Measurements from ENCODE around the gene CFL1.
A peak's percentile ranks its signal among the peaks of the same experiment; 100 is the strongest.

Gene CFL1

DNA sequence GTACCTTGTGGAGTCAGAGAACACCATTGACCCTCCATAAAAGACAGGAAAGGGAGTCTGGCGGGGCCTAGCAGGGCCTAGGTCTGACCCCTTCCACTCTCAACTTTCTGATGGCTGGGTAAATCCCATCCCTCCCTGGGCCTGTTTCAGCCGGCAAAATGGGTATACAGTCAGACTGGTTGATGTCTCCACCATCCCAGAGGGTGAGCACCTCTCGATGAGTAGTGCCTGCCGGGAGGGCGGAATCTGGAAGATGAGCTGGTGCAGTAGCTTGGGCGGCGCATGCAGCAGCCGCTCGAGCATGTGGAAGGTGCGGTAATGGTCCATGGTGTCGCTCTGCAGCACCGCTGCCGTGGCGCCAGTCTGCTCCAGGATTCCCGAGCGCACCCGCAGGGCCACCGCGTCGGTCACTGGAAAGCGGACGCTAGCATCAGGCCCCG is 29.8 kb upstream of the CFL1 start:
- peak overlapping the region; percentile 81 for H3K4me3 ChIP-seq (ENCODE audit: low read depth, low read length)
- TF ChIP-seq, protein P1, sequence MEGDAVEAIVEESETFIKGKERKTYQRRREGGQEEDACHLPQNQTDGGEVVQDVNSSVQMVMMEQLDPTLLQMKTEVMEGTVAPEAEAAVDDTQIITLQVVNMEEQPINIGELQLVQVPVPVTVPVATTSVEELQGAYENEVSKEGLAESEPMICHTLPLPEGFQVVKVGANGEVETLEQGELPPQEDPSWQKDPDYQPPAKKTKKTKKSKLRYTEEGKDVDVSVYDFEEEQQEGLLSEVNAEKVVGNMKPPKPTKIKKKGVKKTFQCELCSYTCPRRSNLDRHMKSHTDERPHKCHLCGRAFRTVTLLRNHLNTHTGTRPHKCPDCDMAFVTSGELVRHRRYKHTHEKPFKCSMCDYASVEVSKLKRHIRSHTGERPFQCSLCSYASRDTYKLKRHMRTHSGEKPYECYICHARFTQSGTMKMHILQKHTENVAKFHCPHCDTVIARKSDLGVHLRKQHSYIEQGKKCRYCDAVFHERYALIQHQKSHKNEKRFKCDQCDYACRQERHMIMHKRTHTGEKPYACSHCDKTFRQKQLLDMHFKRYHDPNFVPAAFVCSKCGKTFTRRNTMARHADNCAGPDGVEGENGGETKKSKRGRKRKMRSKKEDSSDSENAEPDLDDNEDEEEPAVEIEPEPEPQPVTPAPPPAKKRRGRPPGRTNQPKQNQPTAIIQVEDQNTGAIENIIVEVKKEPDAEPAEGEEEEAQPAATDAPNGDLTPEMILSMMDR (IDR thresholded peaks at IDR 0.05; ENCODE audit: low read depth, low read length, missing control alignments): no peak
- no peak for DNase-seq (ENCODE audit: low read depth)
- in situ Hi-C loops (cut with HindIII; ENCODE audit: low sequenced_read_pairs): no loop called here

DNA sequence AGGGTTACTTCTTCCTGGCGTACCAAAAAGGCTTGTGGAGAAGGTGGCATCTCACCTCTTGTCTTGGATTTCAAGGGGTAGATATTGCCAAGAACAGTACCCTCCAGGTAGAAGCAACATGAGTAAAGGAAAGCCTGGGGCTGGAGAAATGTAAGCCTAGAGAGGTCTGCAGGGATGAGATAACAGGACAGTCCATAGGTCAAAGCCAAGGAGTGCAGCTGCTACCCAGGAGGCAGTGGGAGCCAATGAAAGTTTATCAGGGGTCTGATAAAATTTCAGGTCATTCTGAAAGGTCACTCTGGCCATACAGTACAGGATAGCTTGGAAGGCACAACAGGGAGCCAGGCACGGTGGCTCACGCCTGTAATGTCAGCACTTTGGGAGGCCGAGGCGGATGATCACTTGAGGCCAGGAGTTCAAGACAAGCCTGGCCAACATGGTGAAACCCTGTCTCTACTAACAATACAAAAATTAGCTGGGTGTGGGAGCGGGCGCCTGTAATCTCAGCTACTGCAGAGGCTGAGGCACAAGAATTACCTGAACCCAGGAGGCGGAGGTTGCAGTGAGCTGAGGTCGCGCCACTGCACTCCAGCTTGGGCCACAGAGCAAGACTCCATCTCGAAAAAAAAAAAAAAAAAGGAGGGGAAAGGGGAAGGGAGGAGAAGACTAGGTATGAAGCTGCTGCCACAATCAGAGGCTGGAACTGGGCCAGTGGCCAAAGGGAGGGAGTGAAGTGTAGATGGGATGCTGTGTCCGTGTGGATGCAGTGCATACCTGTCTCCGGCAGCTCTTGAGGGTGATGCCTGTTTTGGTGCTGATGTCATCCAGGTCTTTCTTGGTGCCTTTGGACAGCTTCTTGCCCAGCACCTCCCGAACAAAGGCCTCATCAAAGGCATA is 29.1 kb upstream of the CFL1 start:
- peak overlapping the region; percentile 81 for H3K4me3 ChIP-seq (ENCODE audit: low read depth, low read length)
- in situ Hi-C loops (cut with HindIII; ENCODE audit: low sequenced_read_pairs): no loop called here
- DNase-seq (ENCODE audit: low read depth): no peak
- TF ChIP-seq, protein P1 (IDR thresholded peaks at IDR 0.05; ENCODE audit: low read depth, low read length, missing control alignments): no peak

DNA sequence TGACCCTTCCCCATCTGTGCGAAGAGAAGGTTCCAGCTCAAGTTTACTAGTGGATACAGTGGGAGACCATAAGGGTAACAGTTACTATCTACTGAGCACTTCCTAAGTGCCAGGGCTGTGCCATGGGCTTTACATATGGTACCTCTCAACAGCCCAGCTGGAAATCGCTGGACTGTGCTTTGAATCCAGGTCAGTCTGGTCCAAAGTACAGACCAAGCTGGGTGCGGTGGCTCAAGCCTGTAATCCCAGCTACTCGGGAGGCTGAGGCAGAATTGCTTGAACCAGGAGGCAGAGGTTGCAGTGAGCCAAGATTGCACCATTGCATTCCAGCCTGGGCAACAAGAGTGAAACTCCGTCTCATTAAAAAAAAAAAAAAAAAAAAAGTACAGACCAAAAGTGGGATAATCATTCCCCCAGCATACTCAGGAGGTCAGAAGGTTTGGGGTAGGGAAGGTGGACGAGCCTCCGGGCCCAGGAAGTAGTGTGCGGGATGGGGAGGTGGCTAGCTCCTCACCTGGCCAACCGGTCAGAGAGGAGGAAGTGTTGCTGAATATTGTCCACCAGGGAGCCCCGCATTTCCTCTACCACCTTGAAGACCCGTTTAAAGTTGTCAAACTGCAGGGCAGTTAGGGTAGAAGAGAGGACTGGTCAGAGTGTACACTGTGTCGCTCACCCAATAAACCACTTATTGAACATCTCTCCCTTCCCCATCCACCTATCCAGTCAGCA is 28.0 kb upstream of the CFL1 start:
- no peak overlapping the region for H3K4me3 ChIP-seq (ENCODE audit: low read depth, low read length)
- no peak for DNase-seq (ENCODE audit: low read depth)
- in situ Hi-C loops (cut with HindIII; ENCODE audit: low sequenced_read_pairs): no loop called here
- TF ChIP-seq, protein P1 (IDR thresholded peaks at IDR 0.05; ENCODE audit: low read depth, low read length, missing control alignments): no peak

DNA sequence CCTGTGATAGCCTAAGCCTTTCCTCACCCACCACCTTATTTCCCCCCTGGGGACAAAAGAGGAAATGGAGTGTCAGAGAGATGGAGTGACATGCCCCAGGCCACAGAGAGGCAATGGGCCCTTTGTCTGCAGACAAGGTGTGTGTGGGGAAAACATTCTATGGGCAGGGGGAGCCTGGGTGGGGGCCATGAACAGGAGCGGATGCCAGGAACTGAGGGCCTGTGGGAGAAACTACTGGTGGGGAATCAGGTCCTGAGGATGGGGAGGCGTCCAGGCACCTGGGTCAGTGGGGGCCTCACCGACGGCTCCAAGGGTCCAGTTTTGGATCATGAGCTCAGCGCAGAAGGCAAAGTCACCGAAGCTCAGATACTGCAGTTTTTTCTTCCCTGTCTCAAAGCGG is 27.3 kb upstream of the CFL1 start:
- TF ChIP-seq, protein P1 (IDR thresholded peaks at IDR 0.05; ENCODE audit: low read depth, low read length, missing control alignments): no peak
- H3K4me3 ChIP-seq (ENCODE audit: low read depth, low read length): no peak overlapping the region
- no peak for DNase-seq (ENCODE audit: low read depth)
- in situ Hi-C loops (cut with HindIII; ENCODE audit: low sequenced_read_pairs): no loop called here

DNA sequence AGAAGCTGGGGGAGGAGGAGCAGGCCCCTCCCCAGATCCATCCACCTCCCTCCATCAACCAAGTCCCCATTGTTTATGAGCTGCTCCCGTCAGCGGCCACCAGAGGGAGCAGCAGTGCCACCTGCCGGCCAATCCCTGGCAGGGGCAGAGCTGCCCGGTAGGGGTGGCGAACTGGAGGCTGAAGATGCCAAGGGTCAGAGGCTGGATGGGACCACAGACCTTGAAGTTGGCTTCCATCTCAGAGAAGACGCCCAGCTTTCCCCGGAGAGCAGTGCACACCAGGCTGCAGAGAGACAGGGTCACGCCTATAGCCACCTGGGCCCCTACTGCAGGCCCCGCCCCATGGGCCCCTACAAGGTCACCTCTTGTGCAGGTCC is 26.7 kb upstream of the CFL1 start:
- DNase-seq (ENCODE audit: low read depth): no peak
- in situ Hi-C loops (cut with HindIII; ENCODE audit: low sequenced_read_pairs): no loop called here
- TF ChIP-seq, protein P1 (IDR thresholded peaks at IDR 0.05; ENCODE audit: low read depth, low read length, missing control alignments): peak; percentile 99
- H3K4me3 ChIP-seq (ENCODE audit: low read depth, low read length): no peak overlapping the region

DNA sequence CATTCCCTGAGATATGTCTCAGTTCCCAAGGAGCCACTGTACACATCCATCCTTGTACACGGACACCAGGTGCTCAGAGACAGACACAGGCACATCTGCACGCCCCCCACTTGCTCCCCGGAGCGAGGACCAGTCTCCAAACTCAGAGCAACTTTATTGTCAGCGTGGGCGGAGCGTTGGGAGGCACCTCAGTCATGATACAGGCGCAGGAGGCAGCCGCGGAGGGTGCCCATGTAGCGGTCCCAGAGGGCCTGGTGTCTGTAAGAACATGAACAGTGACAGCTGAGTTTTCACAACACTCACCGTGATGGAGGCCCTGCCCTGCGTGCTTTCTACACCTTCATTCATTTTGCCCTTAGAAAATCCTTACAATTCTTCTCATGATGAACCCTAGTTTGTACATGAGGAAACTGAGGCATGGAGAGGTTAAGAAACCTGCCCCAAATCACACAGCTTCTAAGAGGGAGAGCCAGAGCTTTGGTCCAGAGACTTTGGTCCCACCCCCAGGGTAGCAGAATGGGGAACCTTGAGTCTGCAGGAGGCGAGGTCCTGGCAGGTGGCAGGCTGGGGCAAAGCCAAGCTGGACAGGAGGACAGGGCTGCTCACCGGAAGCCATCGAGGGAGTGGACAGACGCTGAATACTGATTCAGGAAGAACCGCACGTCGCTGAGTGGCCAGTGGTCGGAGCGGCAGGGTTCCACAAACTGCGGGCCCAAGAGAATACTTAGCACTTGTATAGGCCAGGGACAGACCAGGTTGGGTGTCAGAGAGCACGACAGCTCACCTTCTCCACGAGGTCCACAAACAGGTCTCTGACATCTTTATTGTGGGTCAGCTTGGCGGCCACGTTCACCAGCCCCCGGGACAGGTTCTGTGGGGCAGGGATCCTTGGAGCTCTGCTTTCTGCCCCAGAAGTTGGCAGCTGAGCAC is 26.1 kb upstream of the CFL1 start:
- TF ChIP-seq, protein P1 (IDR thresholded peaks at IDR 0.05; ENCODE audit: low read depth, low read length, missing control alignments): no peak
- no peak overlapping the region for H3K4me3 ChIP-seq (ENCODE audit: low read depth, low read length)
- DNase-seq (ENCODE audit: low read depth): no peak
- in situ Hi-C loops (cut with HindIII; ENCODE audit: low sequenced_read_pairs): no loop called here
